ENCODE measurements around the gene SGCA.

SGCA gene

DNA sequence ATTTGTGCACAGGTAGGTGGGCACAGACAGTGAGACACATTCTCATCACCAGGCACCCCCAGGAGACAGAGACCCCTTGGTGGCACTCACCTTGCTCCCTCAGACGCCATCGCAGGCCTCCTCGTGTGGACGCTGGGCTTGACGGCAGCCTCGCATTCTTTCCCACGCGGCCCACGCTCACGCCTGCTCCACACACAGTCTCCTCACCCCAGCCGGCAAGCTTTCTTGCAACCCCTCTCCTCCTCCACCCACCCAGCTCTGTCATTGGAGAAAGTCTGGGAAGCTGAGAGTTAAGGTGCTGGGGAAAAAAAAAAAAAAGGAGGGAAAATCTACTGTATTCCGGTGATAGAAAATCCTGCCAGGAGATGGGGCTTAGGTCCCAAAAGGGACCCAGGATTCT is 14.8 kb downstream of the SGCA start:
- no peak for DNase-seq (ENCODE audit: extremely low read depth in 1 of 2, low read depth in 1 of 2)

DNA sequence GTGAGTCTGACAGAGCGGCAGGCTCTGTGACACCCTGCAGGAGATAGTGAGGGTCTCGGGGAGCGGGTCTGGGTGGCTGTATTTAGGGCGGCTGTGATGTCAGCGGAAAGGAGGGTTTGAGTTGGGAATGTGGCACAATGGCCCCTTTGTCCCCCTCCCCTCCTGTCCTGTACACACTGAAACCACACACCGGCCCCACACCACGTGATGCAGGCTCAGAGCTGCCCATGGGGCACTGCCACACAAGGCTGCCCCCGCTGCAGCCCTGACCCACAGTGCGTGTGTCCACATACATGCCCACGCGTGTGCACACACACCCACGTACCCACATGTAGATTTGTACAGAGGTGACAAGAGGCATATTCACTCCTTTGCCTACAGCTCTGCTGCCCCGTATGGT is 15.3 kb downstream of the SGCA start:
- no peak for DNase-seq (ENCODE audit: extremely low read depth in 1 of 2, low read depth in 1 of 2)

DNA sequence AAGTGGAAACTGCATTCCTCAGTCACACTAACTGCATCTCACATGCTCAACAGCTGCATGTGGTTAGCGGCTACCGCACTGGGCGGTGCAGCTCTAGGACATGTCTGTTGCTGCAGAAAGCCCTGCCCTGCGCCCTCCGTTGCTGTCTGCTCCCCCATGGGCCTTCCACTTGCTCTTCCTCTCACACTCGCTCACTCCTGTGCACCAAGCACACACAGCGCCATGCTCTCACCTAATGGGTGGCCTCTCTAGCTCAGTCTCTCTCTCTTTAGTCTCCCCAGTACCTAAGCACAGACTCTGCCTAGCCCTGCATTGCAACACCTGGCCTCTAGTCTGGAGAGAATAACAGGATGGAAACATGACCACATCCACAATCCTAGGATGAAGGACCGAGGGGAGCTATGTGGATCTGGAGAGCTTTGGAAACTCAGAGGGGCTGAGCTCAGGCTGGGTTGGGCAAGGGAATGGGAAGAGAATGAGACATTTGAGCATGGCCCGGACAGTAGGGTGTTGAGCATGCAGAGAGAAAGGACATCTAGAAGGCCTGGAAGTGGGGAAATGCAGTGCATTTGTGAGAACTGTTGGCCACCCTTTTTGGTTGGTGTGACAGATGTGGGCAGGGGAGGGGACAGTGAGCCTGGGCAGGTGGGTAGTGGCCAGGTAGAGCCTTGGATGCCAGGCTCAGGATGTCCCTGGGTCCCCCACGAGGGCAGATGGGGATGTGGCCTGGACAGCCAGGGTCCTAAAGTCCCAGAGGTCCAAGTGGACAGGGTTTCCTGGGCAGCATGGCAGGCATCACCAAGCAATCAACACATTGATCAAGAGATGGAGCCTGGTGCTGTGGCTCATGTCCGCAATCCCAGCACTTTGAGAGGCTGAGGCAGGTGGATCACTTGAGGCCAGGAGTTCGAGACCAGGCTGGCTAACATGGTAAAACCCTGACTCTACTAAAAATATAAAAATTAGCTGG is 16.1 kb downstream of the SGCA start:
- DNase-seq (ENCODE audit: extremely low read depth in 1 of 2, low read depth in 1 of 2), result no peak

DNA sequence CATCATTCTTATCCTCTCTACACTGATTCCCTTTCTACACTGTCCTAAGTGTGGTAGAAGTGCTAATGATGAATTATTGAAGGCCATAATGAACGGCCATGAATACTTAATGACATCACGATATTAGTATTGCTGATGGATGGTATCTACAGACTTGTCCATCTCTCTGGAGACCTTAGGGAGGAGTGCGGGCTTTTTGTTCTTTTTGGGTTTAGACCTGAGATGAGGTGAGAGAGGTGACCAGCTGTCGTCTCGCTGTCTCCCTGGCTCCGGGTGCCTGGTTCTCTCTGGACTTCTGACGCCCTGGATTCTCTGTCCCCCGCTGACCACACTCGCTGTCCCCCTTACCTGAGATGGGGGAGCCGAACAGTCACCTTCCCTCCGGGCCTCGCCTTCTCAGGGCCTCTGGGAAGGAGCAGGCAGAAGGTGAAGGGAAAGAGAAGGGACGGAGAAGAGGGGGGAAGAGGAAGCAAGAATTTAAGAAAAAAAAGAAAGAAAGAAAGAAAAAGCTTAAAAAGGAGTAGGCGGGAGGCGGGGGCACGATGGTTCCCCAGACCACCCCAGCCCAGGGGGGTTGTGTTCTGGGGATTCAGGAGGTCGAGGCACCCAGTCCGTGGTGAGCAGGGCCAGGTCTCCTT is 17.1 kb downstream of the SGCA start:
- DNase-seq (ENCODE audit: extremely low read depth in 1 of 2, low read depth in 1 of 2), result no peak

DNA sequence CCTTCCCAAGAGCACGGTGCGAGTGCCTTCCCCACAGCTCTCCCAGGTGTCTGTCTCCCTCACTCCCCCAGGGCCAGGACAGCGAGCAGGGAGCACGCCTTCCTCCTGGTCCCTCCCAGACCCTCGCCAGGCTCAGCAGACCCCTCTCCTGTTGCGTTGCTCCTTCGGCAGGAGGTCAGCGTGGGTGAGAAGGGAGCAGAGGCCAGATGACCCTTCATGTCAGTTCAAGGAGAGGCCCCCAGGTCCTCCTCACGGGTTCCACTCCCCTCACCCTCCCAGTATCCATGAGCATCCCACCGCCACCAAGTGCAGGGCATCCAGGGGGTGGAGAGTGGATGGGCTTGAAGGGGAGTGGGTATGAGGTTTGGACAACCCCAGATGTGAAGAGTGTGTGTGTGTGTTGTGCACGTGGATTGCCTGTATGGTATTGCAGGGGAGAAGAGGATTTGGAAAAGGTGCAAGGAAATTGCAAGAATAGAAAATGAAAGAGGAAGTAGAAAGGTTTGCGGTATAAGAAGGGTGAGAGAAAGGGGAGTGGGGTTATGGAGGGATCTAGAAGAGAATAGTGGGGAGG is 17.7 kb downstream of the SGCA start:
- DNase-seq (ENCODE audit: extremely low read depth in 1 of 2, low read depth in 1 of 2), result no peak

DNA sequence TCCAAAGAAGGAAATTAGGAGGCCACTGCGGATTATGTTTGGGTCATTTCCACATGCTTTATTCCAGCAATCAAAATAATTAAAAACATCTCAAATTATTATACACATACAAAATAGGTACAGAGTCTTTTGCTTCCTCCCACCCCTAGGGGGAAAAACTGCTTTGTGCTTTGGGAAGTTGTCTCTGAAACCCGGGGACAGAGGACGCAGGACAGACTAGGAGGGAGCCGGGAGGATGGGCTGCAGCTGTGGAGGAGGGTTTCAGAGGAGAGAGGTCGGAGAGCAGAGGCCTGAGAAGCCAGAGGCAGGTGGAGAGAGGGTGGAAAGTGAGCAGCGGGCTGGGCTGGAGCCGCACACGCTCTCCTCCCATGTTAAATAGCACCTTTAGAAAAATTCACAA is 18.3 kb downstream of the SGCA start:
- no peak for DNase-seq (ENCODE audit: extremely low read depth in 1 of 2, low read depth in 1 of 2)

DNA sequence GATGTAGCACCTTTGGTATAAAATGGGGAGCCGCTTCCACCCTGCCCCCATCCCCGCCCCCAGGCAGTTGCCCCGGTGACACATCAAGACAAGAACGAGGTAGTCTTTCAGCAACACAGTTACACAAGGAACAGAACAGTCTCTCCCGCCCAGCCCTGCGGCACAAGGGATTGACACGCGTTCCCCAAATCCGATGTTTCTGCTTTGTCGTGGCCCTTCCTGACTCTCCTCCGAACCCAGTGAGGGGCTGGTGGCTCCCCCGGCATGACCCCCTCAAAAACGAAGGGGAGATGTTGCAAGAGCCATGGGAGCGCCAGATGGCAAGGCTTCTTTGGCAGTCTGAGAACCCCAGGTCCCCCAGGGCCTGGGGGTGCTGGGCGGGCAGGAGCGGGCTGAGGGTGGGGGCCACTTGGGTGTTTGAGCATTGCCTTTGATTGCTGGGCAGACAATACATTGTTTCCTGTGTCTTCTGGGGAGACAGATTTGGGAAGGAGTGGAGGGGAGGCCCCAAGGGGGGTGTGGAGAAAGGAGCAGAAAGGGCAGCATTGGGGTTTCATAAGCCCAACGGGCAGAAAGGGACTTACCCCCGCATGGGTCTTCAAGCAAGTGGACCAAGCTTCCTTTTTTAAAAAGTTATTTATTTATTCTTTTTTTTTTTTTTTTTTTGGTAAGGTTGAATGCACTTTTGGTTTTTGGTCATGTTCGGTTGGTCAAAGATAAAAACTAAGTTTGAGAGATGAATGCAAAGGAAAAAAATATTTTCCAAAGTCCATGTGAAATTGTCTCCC is 19.0 kb downstream of the SGCA start:
- DNase-seq (ENCODE audit: extremely low read depth in 1 of 2, low read depth in 1 of 2), result no peak

DNA sequence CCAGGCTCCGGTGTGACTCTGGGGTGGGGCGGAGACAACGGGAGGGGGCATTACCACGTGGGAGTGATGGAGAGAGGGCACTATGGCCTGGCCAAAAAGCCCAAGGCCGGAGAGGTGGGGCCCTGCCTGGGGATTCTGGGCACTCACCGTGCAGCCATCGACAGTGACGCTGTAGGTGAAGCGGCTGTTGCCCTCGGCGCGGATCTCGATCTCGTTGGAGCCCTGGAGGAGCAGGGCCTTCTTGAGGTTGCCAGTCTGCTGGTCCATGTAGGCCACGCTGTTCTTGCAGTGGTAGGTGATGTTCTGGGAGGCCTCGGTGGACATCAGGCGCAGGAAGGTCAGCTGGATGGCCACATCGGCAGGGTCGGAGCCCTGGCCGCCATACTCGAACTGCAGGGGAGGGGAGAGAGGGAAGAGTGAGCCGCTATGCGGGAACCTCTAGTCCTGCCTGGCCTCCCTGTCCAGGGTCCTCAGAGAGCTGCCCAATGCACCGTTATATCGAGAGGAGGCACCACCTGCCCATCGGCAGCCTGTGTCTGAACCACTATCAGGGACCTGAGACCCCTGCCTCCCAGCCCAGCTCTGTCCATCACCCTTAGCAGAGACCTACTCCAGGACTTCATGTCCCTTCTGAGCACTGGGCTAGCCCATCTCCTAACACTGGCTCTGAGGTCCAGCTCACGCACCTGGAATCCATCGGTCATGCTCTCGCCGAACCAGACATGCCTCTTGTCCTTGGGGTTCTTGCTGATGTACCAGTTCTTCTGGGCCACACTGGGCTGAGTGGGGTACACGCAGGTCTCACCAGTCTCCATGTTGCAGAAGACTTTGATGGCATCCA is 20.0 kb downstream of the SGCA start:
- no peak for DNase-seq (ENCODE audit: extremely low read depth in 1 of 2, low read depth in 1 of 2)

DNA sequence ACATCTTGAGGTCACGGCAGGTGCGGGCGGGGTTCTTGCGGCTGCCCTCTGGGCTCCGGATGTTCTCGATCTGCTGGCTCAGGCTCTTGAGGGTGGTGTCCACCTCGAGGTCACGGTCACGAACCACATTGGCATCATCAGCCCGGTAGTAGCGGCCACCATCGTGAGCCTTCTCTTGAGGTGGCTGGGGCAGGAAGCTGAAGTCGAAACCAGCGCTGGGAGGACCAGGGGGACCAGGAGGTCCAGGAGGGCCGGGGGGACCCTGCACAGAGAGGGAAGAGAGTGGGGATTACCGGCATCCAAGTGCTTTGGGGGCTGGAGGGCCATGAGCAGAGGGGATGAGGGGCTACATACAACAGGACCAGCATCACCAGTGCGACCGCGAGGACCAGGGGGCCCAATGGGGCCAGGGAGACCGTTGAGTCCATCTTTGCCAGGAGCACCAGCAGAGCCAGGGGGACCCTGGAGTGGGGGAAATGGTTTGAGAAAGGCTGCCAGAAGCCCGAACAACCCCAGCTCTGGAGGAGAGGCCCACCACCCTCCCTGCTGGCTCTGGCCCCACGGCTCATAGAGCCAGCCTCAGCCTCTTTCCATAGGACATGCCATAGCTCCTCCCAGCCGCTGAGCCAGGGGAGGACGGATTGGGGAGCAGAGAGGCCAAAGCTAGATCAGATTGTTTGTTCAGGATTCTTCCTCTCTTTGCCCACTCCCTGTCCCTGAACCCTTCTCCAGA is 21.0 kb downstream of the SGCA start:
- no peak for DNase-seq (ENCODE audit: extremely low read depth in 1 of 2, low read depth in 1 of 2)

DNA sequence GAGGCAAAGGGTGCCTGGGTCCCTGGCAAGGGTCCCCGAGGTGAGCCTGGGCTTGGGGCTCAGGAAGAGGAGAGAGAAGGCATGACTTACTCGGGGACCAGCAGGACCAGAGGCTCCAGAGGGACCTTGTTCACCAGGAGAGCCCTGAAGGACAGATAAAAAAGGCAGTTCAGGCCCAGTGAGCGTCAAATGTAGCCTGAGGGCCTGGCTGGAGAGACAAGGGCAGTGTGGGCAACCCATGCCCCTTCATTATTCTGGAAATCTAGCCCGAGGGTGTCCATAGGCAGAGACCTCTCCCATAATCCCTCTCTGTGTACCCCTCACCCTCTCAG is 21.6 kb downstream of the SGCA start:
- no peak for DNase-seq (ENCODE audit: extremely low read depth in 1 of 2, low read depth in 1 of 2)

DNA sequence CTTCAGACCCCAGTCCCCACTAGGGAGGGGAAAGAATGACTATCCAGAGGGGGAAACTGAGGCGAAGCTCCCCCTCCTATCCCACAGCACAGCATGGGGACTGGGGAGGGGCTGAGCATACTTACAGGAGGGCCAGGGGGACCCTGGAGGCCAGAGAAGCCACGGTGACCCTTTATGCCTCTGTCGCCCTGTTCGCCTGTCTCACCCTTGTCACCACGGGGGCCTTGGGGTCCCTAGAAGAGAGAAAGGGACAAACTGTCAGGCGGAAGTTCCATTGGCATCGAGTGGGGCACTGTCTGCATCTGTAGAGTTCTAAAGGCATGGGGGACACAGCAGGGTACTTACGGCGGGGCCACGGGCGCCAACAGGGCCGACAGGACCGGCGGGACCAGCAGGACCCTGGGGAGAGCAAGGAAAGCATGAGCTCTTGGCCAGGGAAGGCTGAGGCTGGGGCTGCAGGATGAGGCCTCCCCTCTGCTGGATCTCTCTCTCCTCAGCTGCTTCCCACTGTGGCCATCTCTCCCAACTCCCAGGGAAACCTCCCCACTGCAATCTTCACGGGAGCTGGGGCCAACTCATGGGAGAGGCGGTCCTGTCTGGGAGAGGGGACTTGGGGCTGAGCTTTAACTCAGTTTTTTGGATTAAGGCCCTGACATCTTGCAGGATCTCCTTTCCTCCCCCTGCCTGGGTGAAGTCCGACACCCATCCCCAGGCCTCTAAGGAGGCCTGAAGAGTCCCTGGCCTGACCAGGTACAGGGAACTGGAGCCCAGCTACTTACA is 22.1 kb downstream of the SGCA start:
- no peak for DNase-seq (ENCODE audit: extremely low read depth in 1 of 2, low read depth in 1 of 2)

DNA sequence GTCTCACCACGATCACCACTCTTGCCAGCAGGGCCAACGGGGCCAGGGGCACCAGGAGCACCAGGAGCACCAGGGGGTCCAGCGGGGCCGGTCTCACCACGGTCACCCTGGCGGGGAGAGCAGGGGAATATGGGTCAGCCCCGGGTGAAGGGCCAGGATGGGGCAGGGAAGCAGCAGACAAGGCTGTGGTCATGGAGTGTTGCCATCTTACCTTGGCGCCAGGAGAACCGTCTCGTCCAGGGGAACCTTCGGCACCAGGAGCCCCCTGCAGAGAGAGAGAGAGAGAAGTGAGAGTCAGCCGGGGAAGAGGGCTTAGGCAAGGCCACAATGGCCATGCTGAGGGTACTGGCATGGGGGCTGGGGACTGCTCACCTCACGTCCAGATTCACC is 22.7 kb downstream of the SGCA start:
- no peak for DNase-seq (ENCODE audit: extremely low read depth in 1 of 2, low read depth in 1 of 2)

DNA sequence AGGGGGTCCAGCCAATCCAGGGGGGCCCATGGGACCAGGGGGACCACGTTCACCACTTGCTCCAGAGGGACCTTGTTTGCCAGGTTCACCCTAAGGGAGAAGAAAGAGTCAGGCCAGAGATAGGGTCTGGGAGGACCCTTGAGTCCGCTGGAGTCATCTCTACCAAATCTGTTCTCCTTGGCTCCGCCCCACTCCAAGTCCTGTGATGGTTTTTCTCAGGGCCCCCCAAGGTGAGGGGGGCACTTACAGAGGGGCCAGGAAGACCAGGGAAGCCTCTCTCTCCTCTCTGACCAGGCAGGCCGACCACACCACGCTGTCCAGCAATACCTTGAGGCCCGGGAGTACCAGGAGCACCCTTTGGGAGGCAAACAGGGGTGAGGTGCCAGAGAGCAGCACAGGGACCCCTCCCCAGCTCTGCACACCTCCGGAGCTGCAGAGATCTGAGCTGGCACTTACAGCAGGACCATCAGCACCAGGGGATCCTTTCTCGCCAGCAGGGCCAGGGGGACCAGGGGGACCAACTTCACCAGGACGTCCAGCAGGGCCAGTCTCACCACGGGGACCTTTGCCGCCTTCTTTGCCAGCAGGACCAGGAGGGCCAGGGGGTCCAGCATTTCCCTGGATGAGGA is 23.2 kb downstream of the SGCA start:
- no peak for DNase-seq (ENCODE audit: extremely low read depth in 1 of 2, low read depth in 1 of 2)

DNA sequence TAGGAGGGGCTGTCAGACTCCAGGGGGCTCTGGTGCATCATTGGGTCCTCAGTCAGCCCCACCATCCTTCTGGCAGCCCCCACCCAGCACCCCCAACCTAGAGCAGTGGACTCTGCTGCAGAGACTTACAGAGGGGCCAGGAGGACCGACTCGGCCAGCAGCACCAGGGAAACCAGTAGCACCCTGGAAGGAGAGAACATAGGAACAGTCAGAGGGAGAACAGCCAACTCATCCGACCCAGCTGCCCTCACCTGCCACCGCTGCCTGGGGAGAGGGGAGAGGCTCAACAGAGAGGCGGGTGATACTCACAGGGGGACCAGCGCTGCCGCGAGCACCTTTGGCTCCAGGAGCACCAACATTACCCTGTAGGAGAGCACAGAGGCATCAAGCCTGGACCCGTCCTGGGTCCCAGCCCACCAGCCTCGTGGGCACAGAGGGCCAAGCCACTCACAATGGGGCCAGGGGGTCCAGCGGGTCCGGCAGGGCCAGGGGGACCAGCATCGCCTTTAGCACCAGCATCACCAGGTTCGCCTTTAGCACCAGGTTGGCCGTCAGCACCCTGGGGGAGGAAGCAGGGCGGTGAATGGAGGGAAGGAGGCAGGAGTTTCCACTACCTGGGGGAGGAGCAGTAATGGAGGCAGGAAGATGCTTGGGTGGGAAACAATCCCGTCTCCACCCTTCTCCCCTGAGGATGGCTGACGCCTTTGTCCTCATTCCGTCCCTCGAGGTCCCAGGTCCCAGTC is 23.9 kb downstream of the SGCA start:
- DNase-seq (ENCODE audit: extremely low read depth in 1 of 2, low read depth in 1 of 2), result no peak

DNA sequence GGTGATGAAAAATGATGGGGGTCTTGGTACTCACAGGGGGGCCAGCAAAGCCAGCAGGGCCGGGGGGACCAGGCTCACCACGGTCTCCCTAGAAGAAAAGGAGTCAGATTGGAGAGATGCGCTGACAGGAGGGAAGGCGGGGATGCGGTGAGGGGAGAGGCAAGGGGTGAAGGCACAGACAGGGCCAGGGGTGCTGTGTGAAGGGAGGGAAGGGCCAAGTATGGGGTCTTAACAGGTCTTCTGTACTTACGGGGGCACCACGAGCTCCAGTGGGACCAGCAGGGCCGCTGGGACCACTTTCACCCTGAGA is 24.4 kb downstream of the SGCA start:
- DNase-seq (ENCODE audit: extremely low read depth in 1 of 2, low read depth in 1 of 2), result no peak

DNA sequence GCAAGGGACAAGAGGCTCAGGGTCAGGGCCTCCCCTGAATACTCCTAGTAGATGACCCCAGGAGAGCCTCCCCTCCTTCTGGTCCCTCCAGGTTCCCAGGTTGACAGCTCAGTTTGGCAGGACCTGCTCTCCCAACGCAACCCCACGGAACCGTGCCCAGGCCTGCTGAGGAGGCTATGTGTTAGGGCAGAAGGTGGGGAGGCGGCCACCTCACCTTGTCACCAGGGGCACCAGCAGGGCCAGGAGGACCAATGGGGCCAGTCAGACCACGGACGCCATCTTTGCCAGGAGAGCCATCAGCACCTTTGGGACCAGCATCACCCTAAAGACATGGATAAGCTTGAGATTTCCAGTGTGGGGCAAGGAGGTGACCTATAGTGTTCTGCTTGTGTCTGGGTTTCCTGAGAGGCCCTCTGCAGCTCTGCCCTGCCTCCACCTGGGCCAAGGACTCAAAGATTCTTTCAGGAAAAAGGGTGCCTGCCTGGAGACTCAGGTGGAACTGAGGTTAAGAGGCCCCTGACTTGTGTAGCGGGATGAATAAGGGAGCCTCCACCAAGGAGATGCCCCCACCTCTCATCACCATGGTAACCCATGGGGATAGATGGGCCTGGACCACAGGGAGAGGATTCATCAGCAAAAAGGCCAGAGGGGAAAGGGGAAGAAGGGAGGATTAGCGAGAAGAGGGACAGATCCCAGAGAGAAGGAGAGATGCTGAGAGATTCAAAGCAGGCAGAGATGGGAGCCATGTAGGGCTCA is 25.0 kb downstream of the SGCA start:
- DNase-seq (ENCODE audit: extremely low read depth in 1 of 2, low read depth in 1 of 2), result no peak

DNA sequence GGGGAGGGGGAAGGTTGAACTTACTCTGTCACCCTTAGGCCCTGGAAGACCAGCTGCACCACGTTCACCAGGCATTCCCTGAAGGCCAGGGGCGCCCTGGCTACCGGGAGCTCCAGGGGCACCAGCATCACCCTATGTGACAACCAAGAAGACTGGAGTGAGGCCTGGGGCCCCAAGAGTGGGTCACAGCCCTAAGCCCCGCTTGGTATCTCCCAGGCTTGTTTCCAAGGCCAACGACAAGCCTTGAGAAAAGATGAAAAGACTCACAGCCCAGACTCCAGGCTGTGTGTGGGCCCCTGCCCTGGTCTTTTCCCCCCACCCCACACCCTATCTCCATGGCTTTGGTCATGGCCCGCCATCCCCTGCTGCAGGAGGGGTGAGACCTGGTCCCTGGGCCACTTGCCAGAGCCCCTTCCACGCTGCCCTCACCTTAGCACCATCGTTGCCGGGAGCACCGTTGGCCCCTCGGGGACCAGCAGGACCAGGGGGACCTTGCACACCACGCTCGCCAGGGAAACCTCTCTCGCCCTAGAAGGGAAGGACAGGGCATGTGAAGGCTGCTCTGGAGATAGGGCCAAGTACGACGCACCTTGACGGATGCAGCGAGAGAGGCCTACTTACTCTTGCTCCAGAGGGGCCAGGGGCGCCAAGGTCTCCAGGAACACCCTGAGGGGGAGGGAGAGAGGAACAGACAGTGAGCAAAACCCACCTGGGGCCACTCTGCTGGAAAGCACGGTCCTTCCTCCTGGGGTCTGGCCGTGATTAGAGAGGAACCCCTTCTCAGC is 25.7 kb downstream of the SGCA start:
- DNase-seq (ENCODE audit: extremely low read depth in 1 of 2, low read depth in 1 of 2), result no peak

Data from activated CD8-positive, alpha-beta memory T cell treated with anti-CD3 and anti-CD28 coated beads for 1 hour (primary cell).